Renal cortical epithelial cell (primary cell): ENCODE results near the gene PROM1. TPM values are rescaled to one million over a fixed set of nuclear protein-coding genes. Genes with fewer than 3 reads are reported as not detected.

Source experiments
- DNase-seq: peaks from one replicate; pipeline ENCODE4 v3.0.0-alpha.2; 2011; ENCODE audit warnings: low read depth
- total RNA-seq: library from RNA; depleted of rRNA; stranded (reverse); fragments of >200 nt; gene quantifications from 2 replicates; pipeline ENCODE4 v1.2.3, GENCODE V29; 2014

Gene PROM1
- total RNA-seq, 1 donor from 2014 or later = 98.4 TPM

DNA sequence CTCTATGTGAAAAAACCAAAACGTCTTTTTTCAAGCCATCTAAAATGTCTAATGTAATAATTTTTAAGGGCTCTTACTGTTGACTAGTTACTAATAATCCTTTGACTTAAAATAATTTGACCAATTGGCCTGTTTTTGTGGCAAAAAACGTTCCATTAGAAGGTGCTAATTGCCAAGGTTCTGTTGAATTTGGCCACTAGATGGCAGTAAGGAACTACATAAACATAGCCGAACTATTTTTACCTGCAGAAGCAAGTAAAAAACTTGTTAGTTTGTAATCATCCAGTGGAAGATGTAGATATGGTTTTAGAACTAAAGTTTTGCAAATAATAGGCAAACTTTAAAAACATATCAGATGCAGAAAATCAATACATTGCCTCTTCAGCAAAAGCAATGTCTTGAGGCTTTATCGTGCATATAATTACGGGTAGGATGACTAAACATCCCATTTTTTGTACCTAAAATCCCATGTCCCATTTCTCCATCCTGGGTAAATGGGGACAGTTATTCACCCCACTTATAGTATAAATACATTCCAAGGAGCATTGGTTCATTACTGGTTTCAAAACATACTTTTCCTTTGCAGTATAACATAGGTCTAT lies 57.6 kb downstream of the PROM1 start:
- DNase-seq = peak; percentile 72

DNA sequence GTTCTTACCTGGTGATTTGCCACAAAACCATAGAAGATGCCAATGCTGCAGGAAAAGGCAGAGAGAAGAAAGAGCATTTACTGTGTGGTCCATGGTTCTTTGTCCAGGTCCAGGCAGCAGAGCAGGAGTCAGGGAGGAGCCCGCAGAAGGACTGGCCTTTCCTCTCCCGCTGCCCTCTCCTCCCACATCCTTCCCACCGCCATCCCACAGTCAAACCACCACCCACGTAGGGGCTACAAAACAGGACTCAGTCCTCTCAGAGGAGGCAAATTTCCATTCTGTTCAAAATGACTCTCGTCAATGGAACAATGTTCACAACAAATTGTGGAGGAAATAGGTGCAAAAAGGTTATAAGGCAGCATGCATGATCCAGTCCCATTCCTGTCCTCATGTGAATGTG lies 58.6 kb downstream of the PROM1 start:
- no peak for DNase-seq

DNA sequence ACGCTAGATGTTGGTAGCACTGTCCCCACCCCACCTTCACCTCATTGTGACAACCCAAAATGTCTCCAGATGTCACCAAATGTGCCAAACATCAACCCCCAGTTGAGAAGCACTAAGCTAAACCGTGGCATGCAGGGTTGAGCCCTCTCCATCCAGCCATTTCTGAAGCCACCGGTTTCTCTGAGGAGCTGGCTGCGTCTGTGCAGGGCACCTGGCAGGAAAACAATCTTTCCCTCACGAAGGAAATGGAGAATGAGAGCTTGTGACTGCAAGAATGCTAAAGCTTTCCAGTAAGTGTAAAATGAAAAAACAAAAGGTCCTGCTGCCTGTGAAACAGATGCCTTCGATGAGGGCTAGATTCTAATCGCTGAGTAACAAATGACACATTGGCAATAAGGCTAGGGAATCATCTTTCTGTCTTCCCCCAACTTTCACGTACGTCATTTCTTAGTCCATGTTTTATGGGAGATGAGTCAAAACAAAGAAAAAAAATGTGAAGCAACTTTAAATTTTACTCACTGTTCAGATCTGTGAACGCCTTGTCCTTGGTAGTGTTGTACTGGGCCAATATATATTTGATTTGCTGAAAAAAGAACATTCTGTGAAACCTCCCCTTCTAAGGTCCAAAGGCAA lies 59.9 kb downstream of the PROM1 start:
- DNase-seq = no peak

DNA sequence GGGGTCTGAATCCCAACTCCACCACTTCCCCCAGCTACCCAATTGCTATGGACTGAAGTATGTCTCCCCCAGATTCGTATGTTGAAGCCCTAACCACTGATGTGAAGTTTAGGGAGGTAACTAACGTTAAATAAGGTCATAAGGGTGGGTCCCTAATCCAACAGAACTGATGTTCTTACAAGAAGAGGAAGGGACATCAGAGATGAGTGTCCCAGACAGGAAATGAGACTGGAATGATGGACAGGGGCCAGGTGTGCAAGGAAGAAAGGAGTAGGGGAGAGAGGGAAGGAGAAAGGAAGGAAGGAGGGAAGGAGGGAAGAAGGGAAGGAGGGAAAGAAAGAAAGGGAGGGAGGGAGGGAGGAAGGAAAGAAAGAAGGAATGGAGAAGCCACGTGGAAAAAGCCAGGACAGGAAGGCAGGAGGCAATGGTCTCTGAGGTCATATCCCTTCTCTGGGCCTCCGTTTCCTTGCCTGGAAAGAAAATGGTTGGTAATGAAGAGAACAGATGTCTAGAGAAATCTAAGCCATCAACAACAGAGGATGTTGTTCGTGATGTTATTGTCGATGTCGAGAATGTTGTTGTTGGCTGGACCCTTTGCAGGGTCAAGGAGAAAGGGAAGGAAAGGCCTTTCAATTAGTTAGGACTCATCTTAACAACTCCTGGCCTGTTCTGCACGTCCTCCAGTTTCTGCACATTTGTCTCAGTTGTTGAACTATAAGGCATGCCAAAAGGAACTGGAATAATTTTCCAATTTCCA lies 61.8 kb downstream of the PROM1 start:
- no peak for DNase-seq

DNA sequence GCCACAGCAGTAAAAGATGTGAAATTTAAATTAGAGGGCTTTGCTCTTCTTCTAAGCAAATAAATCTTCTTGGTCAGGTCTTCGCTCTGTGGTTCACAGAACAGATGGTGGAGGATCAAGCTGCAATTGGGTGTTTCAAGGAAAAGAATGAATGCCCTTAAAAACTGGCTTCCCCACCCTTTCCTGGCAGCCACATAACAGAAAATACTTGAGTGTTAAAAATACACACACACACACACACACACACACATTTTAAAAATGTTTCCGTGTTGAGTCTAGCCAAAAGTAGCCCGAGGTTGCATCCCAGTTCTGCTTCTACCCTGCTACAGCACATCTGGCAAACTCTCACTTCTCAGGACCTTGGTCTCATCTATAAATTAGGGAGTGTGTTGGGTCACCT lies 64.2 kb downstream of the PROM1 start:
- no peak for DNase-seq

DNA sequence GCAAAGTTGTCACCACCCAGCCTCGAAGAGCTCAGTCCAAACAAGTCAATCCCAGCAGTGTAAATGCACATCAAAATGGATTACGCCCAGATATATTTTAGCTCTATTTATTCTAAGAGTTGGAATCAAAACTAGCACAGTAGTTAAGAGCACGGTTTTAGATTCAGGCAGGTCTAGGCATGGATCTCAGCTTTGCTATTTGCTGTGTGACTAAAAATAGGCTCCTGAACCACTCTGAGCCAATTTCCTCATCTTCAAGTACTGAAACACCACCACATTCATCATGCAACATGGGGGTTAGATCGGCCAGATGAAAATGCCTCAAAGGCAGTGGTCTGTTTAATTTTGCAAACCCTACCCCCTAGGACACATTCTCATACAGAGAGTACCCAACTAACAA lies 65.0 kb downstream of the PROM1 start:
- no peak for DNase-seq

DNA sequence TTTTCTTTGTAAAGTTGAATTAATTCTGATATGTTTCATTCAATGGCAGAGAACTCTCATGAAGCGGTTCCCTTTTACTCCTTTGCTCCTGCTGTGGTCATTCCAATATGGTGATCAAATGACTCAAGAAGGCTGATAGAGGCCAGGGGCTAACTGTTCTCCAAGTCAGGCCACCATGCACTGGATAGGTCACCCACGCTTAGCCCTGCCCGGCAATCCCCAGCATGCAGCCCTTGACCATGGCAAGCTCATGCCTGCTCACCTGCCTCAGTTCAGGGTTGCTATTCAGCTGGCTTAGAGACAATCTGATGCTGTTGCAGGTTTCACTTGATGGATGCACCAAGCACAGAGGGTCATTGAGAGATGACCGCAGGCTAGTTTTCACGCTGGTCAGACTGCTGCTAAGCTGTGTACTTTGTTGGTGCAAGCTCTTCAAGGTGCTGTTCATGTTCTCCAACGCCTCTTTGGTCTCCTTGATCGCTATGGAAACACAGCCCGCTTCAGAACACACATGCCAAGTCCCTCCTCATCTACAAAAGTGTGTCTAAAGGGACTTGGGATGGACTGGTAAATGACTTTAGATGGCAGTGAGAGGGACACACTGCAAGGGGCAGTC lies 65.7 kb downstream of the PROM1 start:
- DNase-seq = no peak

DNA sequence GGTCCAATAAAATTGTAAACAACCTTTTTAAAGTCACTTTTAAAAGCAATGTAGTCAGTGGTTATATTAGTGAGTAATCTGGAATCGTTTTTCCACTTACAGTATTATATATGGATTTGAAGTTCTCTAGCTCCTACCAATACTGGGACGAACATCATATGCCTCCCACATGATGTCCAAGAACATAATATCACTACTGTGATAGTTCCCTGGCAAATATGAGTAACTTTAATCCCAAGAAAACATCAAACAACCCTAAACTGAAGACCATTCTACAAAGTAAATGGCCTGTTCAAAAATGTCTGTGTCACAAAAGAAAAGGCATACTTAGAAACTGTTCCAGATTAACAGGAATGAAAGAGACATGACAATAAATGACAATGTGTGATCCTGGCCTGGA lies 67.3 kb downstream of the PROM1 start:
- no peak for DNase-seq

DNA sequence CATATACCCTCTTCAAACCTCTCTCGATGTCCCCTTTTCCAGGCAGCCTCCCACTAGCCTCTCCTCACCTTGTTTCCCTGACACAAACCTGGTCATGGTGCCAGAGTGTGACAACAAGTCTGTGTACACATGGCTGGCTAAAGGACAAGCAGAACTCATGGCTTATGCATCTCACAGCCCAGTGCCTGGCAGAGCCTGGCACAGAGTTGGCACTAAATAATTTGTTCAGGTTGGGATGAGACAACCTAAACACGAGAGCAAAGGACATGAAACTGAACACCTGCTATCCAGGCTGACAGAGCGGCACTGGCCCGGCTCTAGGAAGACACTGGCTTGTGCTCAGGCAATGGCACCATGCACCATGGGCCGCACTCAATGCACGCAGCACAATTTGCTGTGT lies 72.7 kb downstream of the PROM1 start:
- DNase-seq = no peak

DNA sequence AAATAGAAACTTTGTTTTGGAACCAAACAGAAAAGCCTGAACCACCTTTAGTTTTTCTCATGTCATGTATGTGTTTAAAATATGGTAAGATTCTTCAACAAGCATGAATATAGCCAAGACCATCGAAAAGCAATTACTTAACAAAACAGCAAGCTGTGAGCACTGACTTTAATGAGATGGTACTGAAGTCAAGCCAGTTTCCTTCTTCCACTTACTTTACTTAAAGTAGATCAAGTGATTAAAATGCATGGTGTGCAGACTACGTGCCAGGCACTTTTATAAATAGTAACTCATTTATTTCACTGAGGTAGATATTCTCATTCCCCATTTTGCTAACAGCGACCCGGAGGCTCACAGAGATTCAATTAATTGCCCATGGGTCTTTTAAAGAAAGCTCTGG lies 74.7 kb downstream of the PROM1 start:
- DNase-seq = no peak

DNA sequence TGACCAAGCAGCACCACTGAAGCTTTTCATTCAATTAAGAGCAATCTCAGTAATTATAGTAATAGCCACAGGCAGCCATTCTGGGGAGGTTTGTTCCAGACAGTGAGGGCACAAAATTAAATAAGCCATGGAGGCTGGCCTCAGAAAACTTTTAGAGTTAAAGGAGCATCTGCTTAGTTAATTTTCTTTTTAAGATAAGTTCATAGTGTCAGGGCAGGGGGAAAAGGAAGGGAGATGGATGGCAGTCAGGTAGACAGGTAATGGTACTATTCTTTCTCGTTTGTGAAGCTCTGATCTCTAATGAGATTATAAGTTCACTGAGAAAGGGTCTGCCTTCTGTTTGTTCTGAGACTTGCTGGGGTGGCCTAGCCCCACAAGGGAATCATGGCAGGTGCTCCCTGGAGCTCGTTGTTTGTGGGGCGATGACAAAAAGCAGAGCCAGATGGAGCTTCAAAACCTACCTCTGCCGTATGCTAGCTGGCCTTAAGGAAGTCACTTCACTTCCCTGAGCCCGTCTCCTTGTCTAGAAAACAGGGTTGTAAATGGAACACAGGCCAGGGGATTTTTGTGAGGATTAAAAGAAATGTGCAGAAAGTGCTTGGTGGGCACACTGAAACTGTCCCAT lies 76.2 kb downstream of the PROM1 start:
- no peak for DNase-seq

DNA sequence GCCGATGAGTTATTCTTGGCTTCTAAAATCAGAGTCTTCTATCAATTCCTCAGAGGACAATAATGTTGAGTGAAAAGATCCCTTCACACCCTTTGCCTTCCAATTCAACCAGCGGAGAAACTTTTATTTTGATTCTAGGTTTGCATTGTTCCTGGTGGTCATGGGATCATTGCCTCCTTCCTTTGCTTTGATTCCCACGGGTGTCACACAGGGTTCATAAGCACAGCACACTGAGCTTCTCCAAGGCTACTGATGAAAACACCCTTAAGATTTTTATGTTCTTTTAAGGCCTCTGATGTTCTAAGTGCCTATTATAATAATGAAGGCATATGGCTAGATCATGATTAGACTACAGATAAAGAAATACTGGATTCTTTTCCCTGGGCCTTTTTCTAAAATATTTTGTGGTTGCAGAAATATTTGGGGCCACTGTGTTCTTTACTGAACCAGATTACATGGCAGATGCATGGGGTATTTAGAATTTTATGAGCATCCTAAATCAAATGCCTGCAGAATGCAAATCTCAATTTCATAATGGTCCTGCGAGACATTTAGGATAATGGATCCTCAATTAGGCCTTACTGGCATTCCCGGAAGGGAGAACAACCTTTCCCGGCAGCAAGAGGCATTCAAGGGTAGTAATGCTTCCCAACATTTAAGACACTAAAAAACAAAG lies 76.9 kb downstream of the PROM1 start:
- no peak for DNase-seq

DNA sequence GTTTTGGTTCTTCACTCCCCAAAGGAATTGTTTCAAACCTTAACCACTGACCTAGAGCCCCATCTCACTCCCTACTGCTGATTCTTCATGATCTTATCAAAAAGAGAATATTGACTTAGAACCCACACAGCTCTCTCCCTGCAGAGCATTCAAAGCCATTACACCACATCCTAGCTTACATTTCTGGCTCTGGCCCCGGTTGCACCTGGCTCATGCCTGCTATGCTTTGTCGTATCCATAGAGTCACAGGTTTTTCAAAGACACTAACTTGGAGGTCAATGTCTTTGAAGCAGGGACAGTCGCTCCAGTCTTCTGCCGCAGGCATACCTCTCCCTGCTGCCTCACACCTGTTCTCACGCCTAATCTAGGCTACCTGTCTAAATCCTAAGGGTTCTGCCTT lies 78.1 kb downstream of the PROM1 start:
- no peak for DNase-seq

DNA sequence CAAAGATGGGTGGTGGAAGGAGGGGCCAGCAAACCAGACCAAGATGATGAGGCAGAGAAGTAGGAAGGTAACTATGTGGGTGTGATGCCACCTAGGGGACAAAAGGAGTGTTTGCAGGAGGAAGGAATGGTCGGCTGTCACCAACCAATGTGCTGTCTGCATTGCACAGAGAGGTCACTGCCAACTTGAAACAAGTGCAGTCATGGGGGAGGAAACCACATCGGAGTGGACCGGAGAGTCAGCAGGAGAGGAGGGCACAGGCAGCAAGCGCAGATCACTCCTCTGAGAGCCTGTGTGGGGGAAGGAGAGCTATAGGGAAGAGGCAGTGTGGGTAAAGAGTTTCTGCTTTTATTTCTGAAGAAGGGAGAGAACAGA lies 82.4 kb downstream of the PROM1 start:
- DNase-seq = peak; percentile 74

DNA sequence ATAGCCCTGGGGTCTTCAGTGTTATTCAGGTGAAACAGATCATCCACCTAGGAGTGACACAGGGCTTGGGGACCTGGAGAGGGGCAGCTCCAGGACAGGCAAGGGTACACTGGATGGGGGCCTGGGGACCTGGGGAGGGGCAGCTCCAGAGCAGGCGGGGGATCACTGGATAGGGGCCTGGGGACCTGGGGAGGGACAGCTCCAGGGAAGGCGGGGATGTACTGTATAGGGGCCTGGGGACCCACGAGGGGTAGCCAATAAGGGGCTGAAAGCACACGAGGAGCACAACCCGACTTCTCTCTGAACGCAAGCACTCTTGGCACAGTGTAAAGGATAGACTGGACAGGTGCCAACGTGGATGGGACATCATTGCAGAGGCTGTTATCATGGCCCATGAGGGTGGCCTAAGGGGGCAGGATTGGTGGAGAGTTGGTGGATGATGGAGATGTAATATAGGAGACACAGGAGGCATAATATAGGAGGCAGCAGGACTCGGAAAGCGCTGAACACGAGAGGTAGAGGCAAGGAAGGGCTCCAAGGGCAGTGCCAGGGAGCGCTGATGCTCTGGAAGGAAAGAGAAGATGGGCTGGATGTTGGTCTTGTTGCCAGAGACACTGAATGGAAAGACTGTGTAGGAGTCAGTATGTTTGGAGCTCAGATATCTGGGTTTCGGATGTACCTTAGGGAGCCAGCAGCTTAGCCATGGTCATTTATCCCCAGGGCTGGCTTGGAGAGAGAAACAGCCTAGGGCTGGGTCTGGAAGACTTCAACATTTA lies 82.9 kb downstream of the PROM1 start:
- no peak for DNase-seq

DNA sequence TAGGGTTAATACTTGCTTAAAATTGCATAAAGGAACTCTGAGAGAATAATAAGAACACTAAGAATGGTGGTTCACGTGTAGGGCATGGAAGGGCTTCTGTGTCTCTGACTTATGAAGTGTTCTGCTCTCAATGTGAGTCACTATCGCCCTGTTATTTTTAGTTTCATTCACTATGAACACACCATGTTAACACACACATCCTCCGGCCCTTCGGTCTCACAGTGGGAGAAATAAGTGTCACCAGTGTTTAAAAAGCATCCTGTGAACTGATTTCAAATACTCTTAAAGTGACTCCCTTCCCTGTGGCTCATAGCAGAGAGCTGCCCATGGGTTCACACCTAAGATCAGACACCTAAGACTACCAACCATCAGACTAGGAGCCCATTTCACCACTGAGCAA lies 87.0 kb downstream of the PROM1 start:
- no peak for DNase-seq

DNA sequence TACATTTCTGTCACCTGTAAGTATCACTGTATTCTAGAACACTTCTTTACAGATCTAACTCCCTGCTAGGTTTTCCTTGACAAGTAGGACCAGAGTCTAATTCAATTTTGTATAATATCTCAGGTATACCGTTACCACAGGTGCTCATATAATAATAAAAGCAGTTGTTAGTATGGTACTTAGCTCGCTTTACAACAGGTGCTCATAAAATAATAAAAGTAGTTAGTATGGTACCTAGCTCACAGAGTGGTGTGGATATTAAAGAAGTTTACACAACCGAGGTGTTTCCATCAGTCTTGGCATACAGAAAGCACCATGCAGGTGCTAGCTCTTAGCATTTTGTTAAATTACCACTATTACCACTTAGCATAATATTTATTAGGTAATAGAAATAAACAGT lies 88.0 kb downstream of the PROM1 start:
- no peak for DNase-seq

DNA sequence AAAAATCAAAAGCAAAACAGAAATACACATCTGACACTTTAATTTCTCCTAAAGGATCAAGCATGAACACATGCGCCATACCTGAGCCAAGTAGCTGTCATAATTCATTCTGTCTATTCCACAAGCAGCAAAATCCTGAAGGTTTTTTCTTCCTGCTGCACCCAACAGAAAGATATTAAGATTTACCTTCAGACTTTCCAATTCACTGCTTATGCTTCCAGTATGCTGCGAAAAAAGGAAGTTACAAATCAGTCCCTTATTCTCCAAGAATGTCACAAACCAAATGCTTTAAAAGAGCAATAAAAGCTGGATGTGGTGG lies 91.7 kb downstream of the PROM1 start:
- no peak for DNase-seq

DNA sequence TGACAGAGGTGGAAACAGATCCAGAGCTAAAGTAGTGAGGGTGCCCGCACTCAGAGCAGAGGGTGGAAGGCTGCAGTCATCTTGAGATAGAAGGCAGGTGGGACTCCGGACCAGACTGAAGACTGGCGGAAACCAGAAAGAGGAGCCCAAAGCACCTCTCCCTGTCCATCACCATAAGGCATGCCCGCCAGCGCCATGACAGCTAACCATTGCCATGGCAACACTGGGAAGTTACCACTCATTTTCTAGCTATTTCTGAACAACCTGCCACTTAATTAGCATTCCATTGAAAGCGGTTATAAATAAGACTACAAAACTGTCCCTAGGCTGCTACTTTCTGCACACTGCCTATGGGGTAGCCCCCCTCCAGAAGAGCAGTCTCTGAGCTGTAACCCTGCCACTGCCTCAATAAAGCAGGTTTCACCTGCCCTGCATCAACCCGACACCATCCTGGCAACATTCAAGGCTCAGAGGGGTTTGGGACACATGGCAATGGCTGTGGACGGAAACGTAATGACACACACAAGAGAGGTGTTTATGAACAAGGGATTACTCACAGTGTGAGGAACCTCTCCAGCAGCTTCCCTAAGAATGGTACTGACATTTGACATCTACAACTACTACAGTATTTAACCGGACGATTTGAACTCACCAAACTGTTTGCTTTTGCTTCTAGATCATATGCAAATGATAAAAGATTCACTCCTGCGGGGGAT lies 93.1 kb downstream of the PROM1 start:
- no peak for DNase-seq

DNA sequence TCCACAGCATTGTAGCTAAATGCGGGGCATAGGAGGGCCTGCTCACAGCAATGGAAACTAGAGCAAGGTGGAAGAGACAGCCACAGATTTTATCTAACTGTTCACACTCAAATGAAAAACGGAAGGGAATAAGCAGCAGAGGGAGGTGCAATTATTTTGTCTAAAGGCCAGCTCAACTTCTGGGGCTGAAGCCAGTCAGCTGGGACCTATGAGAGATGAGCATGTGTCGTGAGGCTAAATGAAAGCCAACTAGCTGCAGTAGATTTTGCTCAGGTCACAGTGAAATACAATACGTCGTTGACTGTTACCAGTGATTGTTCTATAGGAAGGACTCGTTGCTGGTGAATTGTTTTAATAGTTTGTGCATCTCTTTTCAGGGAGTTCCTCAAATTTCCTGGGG lies 94.4 kb downstream of the PROM1 start:
- no peak for DNase-seq

DNA sequence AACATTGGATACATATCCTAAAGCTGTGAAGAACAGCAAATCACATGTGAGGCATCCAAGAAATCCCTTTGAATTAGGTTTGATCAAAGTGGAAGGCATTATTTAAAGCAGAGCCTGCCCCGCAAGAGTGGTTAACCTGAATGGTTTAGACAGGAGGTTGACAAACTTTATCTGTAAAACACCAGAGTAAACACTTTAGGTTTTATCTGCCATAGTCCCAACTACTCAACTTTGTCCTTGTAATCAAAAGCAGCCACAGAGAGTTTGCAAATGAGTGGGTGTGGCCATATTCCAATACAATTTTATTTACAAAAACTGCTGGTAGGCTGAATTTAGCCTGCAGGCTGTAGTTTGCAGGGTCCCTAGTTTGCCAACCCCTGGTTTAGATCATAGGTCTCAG lies 95.6 kb downstream of the PROM1 start:
- no peak for DNase-seq
